ENCODE results near the gene VPS25.

- TF ChIP-seq, protein P1, sequence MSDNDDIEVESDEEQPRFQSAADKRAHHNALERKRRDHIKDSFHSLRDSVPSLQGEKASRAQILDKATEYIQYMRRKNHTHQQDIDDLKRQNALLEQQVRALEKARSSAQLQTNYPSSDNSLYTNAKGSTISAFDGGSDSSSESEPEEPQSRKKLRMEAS (CRISPR knock-in tag; IDR thresholded peaks at IDR 0.05) = no peak
- no peak for TF ChIP-seq RBM25 (IDR thresholded peaks at IDR 0.05; ENCODE audit: low read depth, low read length, severe bottlenecking)
- TF ChIP-seq PCBP2 (IDR thresholded peaks at IDR 0.05; ENCODE audit: low read depth, low read length, poor library complexity, severe bottlenecking) = no peak
- no peak for TF ChIP-seq ZNF431 (CRISPR knock-in tag; IDR thresholded peaks at IDR 0.05)
- no peak for TF ChIP-seq POLR2A (conservative IDR thresholded peaks at IDR 0.05)
- TF ChIP-seq ZBTB1 (CRISPR knock-in tag; IDR thresholded peaks at IDR 0.05; ENCODE audit: borderline replicate concordance, low read depth) = no peak
Observed at GRCh38 chr17:42806249-42806648, 33.0 kb downstream of the VPS25 start.
